NCI-H1930 (cell line): Measurements from ENCODE around the gene BRD3.

ENCODE experiments used
- DNase-seq, 2 experiments: peaks; one replicate each; lab custom pipeline; 2025; lab: John Stamatoyannopoulos, UW

BRD3 gene

DNA sequence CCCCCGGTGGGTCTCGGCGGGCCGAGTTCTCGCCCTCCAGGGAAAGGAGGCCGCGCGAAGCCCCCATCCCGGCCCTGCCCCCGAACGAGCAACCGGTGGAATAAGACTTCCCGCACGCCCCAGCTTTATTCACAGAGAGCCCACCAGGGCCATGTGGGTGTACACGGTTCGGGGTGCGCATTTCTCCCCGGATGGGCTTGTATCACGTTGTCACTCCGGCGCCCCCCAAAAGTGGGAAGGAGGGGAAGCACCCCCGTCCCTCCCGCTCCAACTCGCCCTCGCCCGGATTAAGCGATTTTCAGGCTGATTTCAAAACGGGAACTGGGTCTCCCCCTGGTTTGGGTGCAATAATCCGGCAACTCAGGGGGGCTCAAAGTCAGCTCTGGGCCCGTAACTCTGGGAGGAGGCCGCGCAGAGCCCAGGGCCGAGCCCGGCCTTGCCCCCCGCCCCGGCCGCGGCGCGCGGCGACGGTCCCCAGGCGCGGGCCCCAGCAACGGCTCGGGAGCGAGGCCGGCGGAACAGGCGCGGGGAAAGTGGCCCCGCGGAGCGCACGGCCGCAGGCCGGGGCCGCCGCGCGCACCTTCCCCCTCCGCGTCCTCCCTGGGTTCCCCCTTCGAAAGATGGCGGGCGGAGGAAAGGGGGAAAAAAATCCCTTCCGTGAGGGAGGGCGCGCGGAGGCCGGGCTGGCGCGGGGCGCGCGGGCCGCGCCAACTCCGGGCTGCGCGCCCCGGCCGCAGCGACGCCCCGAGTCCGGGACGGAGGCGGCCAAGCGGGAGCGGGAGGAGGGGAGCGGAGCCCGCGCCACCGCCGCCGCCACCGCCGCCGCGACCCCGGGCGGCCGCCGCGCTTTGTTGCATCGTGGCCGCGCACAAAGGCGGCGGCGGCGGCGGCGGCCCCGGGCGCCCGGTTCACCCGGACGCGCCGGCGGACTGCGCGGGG lies 644 bp downstream of the BRD3 start:
- no peak for DNase-seq

DNA sequence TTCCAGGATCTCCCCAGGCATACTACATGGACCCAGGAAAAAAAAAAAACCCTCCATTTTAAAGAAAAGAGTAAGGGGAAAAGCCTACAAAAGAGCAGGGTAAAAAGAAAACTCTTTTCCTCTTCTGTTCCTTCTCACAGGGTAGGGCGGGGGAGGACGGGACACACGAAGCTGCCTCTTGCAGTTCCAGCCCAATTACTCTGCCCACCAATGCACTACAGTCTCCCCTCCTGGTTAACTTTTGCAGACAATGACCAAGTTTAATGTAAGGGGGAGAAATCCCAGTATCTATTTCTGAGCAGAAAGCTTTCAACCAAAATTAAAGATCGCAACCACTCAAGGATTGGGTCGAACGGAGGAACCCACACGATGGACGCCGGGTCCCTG lies 1.3 kb downstream of the BRD3 start:
- DNase-seq = no peak

DNA sequence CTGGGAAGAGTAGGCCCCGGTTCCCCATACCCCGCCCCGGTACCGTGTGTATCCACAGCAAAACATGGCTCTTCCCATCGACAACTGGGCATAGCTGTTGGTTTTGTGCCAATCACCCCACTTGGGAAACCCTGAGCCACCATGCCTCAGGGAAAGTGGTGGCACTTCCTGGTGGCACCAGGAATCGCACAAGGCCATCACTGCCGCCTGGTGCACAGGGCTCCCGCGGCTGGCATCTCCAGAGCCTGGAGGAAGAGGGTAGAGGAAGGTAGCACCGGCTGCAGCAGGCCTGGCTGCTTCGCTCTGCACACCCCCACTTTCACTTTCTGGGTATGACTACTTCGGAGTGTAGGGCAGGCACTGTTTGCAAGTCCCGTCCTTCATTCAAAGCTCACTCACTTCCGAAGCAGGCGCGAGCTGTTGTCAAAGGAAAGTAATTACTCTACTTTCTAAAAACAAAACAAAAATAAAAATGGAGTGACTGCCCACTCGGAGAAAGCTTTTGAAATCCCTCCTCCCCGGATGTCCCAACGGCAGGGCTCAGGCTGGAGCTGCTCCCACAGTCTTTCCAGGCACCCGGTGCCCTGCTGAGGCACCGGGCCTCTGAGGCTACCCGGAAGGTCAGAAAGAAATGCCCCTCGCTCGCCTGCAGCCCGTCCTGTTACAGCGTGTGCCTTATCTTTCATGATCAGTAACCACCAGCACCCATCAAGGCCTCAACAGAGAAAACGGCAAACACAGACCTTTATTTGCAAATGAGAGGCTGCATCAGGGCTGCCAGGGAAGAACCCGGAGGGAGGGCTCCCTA lies 2.0 kb downstream of the BRD3 start:
- no peak for DNase-seq

DNA sequence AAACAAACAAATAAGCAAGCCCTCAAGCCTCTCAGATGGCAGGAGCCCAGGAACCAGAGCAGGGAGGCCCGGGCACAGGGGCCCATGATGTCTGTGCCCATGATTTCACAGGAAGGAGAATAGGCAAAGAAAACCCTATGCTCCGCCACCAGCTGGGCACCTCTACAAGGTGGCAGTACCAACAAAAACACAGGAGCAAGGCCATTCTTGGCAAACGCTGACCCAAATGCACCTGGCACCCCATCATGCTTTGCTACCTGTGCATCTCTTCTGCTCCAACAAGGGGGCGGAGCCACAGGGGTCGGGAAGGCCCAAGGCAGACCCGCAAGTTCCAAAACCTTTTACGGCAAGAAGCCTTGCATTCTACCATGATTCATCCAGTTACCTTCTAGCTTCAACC lies 3.1 kb downstream of the BRD3 start:
- DNase-seq = no peak

DNA sequence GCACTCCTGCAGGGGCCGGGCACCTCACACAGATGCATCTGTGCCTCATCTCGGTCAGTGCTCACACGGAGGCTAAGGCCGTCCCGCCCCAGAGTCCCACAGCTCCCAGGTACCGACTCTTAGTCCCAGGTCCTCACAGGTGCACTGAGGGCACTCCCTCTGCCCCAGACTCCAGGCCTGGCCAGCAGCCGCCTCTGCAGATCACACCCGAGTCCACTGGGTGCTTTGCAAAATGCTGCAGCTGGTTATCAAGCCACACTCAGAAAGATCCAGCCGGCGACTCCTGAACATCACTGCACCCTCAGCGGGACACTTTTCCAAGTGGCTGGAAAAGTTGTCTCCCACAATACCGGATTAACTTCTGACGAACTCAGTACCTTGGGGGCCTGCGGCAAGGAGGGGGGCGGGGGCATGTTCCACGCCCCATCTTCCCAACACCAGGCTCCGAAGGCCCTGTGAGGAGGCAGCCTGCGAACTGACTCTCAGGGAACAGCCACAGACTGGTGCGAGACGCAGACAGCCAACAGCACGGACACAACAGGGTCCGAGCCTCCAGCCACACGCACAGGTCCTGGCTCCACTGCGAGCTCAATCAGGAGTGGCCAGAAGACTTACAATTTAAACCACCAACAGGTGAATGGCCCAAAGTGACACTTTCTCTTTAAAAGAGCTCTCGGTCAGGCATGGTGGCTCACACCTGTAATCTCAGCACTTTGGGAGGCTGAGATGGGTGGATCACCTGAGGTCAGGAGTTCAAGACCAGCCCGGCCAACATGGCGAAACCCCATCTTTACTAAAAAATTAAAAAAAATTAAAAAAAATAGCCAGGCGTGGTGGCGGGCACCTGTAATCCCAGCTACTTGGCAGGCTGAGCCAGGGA lies 4.0 kb downstream of the BRD3 start:
- DNase-seq = no peak

DNA sequence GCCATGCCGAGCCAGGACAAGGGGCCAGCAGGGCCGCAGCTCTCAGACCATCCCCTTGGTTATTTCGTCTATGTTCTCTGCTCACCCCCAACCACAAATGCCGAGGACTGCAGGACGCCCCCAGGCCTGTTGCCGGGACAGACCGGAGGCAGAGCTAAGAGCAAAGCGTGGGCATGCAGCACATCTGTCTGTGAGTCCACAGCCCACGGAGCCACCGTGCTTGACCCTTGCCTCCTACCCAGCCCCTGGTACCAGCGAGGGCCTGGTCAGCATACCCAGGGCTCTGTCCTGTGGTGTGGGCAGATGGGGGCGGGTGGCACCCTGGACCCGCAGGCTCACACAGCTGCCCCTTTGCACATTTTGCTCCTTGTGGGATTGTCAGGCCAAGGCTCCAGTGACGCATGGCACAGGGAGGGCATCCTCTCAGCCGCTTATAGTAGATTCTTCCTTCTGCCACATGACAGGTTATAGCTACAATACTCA lies 4.7 kb downstream of the BRD3 start:
- no peak for DNase-seq

DNA sequence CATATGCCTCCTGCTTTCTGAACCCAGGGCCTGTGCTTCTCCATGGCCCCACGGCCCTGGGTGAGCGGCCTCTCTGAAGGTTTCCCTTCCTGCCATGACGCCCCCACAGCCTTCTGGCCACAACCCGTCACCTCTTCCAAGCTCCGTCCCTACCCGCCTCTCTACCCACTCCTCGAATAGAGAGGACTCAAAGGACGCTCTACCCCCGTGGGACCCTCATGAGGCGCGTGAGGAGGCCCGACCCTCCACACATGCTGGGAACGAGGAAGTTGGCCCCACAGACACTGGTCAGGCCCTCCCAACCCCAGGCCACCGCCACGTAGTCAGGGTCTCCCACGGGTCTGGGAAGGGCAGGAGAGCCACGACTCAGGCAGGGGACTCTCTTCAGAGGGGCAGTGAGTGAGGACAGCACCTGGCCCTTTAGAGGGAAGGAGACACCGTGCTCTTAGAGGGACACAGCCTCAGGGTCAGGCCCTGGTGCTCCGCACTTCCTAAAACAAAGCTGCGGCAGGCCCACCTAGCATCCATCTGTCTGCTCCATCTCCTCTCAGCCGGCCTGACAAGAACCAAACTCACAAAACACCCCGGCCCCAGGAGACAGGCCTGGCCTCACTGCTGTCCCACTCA lies 5.3 kb downstream of the BRD3 start:
- no peak for DNase-seq

DNA sequence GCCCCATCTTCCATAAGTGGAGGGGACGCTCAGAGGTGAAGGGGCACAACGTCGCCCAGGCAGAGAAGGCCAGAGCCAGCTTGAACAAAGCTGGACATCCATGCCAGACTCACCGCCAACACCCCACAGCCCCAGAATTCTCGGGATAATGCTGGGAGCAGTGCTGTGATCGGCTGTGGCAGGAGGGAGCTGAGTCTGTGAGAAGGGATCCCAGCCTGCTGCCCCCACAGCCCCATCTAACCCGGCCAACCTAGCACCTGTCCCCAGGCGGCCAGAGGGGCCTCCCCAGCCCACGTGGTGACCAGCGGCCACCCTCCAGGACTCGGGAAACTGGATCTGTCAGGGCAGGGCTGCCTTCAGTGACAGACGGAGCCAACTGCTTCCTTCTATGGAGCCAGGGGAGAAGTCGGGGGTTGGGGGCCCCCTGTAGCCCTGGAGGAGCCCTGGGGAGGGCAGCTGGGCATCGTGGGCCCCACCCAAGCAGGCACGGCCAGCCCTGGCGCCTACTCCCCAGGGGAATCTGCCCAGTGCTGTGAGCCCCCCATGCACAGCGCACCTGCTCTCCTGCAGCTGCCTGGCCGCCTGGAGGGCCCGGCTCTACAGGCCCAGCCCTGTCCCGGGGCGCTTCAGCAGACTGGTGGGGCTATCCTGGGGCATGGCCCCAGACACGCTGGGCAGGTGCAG lies 6.0 kb downstream of the BRD3 start:
- DNase-seq = no peak

DNA sequence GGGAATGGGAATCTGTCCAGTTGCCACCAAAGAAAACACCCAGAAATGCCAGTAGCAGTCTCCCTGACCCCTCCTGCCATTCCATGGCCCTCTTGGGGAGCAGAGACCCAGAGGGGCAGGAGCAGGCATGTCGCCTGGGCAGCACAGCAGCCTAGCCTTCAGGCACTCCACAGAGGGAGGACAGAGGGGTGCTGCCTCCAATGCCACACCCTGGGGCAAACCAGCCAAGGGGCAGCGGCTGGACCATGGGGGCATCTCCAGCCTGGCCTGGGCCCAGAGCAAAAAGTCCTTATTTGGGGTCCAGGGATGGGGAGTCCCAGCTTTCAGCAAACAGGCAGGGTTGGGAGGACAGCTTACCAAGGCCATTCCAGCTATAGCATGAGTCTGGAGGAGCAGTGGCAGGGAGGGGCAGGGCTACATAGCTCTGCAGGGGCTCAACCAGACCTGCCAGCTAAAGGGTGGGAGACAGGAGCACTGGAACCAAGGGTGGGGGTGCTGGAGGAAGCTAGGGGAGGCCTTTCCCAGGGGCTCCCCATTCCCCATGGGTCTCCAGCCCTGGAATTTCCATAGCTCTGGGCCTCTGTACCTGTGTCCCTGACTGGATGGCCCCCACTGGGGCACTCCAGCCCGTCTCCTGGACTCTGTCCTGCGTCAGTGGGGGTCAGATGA lies 6.7 kb downstream of the BRD3 start:
- DNase-seq = no peak

DNA sequence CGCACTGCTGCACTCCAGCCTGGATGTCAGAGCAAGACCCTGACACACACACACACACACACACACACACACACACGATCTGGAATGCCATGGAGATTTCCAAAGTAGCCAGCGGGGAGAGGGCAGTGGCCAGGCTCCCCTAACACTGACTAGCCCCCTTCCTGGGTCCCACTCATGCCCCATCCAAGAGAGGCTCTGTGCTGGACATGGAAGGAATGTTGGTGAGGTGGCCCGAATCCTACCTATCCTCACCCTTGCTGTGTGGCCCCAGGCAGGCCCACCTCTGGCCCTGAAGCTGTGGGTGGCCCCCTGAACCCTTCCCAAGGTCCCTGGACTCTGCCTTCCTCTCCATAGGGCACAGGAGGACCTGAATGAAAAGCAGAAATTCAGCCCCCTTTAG lies 7.3 kb downstream of the BRD3 start:
- no peak for DNase-seq

DNA sequence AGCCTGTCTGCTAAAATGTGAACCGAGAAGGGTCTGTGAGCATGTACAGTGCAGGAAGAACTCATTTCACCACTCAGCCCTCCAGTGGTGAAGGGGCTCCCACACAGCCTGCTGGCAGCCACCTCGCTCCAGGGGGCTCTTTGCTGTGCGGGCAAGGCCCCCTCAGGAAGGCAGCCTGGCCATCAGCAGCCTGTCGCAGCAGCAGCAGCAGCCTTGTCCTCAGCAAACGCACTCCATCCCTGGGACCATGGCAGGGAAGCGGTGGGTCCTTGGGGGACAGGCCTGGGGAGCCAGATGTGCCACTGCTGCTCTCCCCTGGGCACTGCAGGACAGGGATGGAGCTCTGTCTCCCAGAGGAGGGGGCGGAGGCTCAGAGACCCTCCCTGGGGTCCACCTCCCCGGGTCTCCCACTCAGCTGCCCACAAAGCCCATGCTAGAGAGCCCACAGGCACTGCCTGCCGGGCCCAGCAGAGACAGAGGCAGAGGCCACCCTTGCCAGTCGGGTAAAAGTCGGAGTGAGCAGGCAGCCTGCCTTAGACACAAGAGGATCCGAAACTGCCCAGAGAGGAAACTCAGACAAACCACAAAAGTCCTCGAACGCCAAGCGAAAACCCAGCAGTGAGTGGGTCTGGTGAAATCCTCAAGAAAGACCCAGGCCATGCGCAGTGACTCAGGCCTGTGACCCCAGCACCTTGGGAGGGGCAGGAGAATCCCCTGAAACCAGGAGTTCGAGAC lies 8.0 kb downstream of the BRD3 start:
- DNase-seq = no peak

DNA sequence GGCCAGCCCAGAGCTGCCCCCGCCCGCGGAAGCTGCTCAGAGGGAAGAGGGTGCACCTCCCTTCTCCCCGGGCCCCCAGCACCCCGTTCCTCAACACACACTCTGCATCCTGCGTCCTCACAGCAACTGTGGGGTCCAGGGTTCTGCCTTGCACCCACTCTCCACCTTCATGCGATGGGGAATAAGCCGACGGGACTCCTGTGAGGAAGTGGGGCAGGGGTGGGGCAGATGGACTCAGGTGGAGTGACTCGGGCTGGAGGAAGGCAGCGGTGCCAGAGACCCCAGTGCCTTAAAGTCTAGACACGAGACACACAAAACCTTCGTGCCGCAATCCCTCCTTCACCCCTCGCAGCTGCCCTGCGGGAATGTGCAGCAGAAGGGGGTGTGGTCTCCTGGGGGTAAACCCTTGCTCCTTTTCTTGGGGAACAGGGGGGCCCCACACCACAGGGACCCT lies 8.6 kb downstream of the BRD3 start:
- no peak for DNase-seq

DNA sequence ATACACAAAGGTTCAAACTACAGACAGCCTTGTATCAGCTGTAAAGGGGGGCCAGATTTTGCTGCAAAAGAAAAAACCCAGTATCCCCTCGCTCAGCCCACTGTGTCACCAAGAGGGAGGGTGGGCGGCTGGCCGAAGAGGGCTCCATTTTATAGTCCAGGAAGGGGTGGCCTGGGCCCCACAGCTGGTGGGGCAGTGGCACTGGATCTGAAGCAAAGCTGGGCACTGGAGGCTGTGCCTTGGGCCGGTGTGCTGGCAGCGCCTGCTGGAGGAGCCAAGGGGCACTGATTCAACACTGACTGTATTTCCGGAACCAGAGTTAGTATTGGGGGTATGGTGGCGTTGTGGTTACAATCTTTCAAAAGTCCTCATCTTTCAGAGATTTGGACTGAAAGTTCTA lies 9.1 kb downstream of the BRD3 start:
- DNase-seq = no peak

DNA sequence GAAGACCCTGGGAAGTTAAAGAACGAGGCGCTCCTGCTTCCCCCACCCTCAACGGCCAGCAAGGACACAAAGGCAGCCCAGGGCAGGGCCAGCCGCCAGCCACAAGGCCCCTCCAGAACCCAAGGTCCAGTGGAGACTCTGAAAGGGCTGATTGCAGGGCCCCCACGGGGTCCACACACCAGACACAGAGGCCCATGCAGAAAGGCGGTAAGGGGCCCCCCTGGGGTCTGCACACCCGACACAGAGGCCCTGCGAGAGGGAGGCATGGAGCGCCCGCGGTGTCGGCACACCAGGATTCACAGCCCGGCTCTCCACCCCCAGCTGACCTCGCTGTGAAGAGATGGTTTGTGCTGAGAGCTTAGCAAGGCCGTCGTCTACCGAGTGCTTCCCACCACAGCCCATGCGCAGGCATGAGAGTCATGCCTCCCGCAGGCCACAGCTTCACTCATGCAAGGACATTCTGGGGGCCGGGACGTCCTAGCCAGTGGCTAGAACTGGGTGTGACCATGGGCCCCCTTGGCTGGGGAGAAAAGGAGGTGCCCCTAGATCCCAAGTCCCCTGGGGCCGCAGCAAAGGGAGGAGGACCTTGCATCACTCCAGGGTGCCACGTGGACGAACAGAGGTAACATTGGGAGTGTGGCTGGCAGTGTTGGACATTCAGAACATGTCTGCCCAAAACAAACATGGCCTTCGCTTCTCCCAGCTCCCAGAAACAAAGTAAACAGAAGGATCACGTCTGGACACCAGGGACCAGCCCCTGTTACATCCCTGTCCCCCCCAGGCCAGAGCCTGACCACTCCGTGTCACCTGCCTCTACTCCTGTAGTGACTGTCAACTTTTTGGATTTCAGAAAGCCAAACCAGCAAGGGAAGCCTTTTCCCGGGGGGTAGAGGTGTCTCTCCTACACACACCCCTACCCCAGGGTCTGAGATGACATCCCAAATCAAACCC lies 9.8 kb downstream of the BRD3 start:
- DNase-seq = no peak

DNA sequence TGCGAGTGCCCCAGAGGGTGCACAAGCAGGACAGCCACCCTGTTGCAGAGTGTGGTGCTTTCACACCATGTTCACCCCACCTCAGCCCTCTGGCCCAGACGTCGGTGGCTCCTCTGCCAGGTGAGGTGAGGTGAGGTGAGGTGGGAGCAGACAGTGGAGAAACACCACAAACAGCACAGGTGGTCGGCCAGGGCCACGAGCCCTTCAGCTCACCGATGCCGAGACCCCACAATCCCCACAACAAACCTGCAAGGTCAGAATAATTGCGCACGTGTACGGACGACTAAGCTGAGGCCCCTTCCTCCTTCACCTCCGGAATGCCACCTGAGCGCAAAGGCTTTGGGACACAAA lies 10.5 kb downstream of the BRD3 start:
- DNase-seq = no peak

DNA sequence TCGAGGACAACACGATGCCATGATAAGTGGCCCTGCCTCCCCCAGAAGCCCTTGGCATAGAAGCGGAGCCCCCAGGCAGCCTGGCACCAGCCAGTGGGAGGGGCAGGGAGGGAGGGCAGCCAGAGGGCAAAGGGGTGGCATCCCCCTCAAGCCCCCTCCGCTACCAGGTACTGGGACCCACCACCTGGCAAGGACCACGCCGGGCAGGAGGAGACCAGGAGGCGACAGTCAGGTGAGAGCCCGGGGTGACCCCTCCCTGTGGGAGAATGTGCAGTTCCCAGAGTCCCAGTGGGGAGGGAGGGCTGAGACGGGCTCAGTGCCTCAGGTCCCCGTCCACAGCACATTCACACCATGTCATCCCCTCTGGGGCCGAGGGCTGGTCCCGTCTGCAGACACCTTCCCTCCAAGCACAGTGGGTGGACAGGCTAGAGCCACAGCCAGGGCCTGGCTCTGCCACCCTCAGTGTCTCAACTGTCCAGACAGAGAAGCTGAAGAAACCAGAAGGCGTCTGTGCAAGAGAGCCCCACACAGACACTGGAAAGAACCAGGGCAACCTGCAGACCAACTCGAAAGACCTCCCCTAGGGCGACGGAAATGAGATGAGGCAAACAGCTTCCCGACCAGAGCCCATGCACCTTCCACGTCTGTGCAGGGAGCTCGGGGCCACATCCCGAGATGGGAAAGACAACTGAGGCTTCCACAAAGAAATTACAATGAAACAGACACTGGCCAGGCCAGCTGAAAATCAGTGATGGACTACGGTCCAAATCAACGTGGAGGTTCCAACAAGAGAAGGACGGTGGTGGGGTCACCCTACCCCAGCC lies 11.1 kb downstream of the BRD3 start:
- no peak for DNase-seq

DNA sequence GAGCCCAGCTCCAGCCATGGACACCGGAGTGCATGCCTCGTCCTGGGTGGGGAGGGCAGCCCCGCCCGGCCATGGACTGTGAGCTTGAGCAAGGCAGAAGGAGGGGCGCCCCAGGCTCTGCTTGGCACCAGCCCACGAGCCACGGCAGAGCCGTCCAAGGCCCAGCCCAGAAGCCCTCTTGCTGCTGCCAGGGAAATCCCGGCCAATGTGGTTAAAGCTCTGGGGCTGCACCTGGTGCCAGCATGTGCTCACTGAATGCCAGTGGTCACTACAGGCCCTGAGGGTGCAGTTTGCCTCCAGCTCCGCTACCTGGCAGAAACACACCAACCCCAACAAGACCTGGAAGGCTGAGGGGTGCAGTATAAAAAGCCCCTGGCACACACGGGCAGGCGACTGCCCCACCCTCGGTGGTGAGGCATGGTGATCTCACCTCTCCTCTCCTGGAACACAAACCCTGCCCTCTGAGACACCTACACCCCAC lies 11.8 kb downstream of the BRD3 start:
- no peak for DNase-seq
